ENCODE measurements around the gene PFN3. TPM values are rescaled to one million over a fixed set of nuclear protein-coding genes. Genes with fewer than 3 reads are reported as not detected.

PFN3 gene
- polyA plus RNA-seq, 1 of the 3 experiments (the other 2 are of a cell fraction): not detected

- H3K27ac ChIP-seq (ENCODE audit: low read depth in 2 of 2, low read length in 1 of 2): no peak overlapping the region
- no peaks in the 10 kb centered on the region for H3K36me3 ChIP-seq (replicated peaks in 1 of 2; ENCODE audit: control insufficient read depth in 1 of 2, insufficient read depth in 2 of 2, low read length in 1 of 2)
- no peaks in the 10 kb centered on the region for H3K9me2 ChIP-seq
- H3K4me1 ChIP-seq (ENCODE audit: control insufficient read depth in 1 of 2, insufficient read depth in 2 of 2, low read depth in 1 of 2, low read length in 1 of 2): peaks cover 0 to 7% of the 10 kb centered on the region in 2 experiments; a peak in 2 of 4 replicates
- H3K9me3 ChIP-seq: no peaks in the 10 kb centered on the region
- no peak for DNase-seq
- POLR2A ChIA-PET: no interaction called here
- no peaks in the 10 kb centered on the region for H3K79me2 ChIP-seq (ENCODE audit: insufficient read depth)
- no peaks in the 10 kb centered on the region for H4K20me1 ChIP-seq (ENCODE audit: insufficient read depth)
- H3K9ac ChIP-seq: no peak overlapping the region
- no peak overlapping the region for H3K4me3 ChIP-seq (ENCODE audit: low read depth in 2 of 2, low read length in 1 of 2)
- TF ChIP-seq USF1 (IDR thresholded peaks at IDR 0.05; ENCODE audit: borderline replicate concordance, low read depth): no peak
- no peak for TF ChIP-seq GABPA (IDR thresholded peaks at IDR 0.05; ENCODE audit: low read depth)
- no peak for TF ChIP-seq RCOR1 (IDR thresholded peaks at IDR 0.05; ENCODE audit: low read length)
- TF ChIP-seq SMC3 (IDR thresholded peaks at IDR 0.05; ENCODE audit: low read depth, low read length): no peak
- TF ChIP-seq MEF2A (IDR thresholded peaks at IDR 0.05; ENCODE audit: borderline replicate concordance, low read depth): no peak
- no peak for TF ChIP-seq CTCF (IDR thresholded peaks at IDR 0.05)
- no peak for TF ChIP-seq RFX5 (IDR thresholded peaks at IDR 0.05; ENCODE audit: low read length)
- no peak for TF ChIP-seq POLR2AphosphoS5 (IDR thresholded peaks at IDR 0.05; ENCODE audit: low read depth, low read length)
- TF ChIP-seq TAF1 (IDR thresholded peaks at IDR 0.05; ENCODE audit: borderline replicate concordance, low read depth, low read length): no peak
- no peak for TF ChIP-seq EZH2phosphoT487 (IDR thresholded peaks at IDR 0.05; ENCODE audit: borderline replicate concordance, low read depth)
- no peak for TF ChIP-seq RXRA (IDR thresholded peaks at IDR 0.05; ENCODE audit: borderline replicate concordance, low read depth)
- WGBS (ENCODE audit: low lambda C conversion rate): 90% methylated on average over 7 of the region's 8 CpGs
- no peak overlapping the region for H3K4me2 ChIP-seq
- CTCF ChIA-PET: interaction anchor here (0.9 to 8.3 kb wide), 10 partner anchors 9 to 123 kb away, joined by 3 to 58 read pairs (median 5); partner anchors contain the start of gene DBN1
- H2AFZ ChIP-seq (ENCODE audit: low read depth): no peak overlapping the region
- H3F3A ChIP-seq (replicated peaks; ENCODE audit: insufficient read depth): peaks cover 4% of the 10 kb centered on the region
- H3K27me3 ChIP-seq (ENCODE audit: insufficient read depth): no peaks in the 10 kb centered on the region
Observed at GRCh38 chr5:177377851-177378776, 22.3 kb downstream of the PFN3 start.

DNA sequence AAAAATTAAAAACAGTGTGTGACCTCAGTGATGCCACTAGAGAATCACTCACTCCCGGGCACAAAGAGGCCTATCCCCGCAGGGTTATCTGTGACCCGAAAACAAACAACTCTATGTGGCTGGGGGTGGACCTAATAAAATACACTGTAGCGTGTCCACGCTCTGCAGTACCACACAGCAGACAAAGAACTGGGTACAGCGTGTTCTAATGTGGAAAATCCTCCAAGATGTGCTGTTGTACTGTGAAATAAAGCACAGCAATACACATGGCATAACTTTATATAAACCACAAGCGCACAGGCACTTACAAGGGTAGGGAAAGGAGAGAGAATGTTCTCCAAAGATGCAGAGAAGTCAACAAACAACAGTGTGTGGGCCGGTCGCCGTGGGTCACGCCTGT lies 24.4 kb downstream of the PFN3 start:
- peaks cover 6 to 7% of the 10 kb centered on the region in 2 experiments; a peak in 2 of 4 replicates for H3K4me1 ChIP-seq (ENCODE audit: control insufficient read depth in 1 of 2, insufficient read depth in 2 of 2, low read depth in 1 of 2, low read length in 1 of 2)
- H3F3A ChIP-seq (replicated peaks; ENCODE audit: insufficient read depth): peaks cover 4% of the 10 kb centered on the region
- H2AFZ ChIP-seq (ENCODE audit: low read depth): no peak overlapping the region
- DNase-seq: no peak
- WGBS (ENCODE audit: low lambda C conversion rate): 92% methylated on average over 11 of the region's 11 CpGs
- H3K9me3 ChIP-seq: no peaks in the 10 kb centered on the region
- CTCF ChIA-PET: interaction anchor here (1.3 to 7.9 kb wide), 2 partner anchors 14 to 78 kb away, joined by 3 to 58 read pairs; no protein-coding TSS in a partner anchor
- no peak overlapping the region for H3K4me3 ChIP-seq (ENCODE audit: low read depth in 2 of 2, low read length in 1 of 2)
- no peak overlapping the region for H3K27ac ChIP-seq (ENCODE audit: low read depth in 2 of 2, low read length in 1 of 2)
- no peaks in the 10 kb centered on the region for H3K9me2 ChIP-seq
- no peak overlapping the region for H3K9ac ChIP-seq
- H4K20me1 ChIP-seq (ENCODE audit: insufficient read depth): no peaks in the 10 kb centered on the region
- H3K36me3 ChIP-seq (replicated peaks in 1 of 2; ENCODE audit: control insufficient read depth in 1 of 2, insufficient read depth in 2 of 2, low read length in 1 of 2): no peaks in the 10 kb centered on the region
- no peaks in the 10 kb centered on the region for H3K79me2 ChIP-seq (ENCODE audit: insufficient read depth)
- no peak overlapping the region for H3K4me2 ChIP-seq
- POLR2A ChIA-PET: no interaction called here
- H3K27me3 ChIP-seq (ENCODE audit: insufficient read depth): no peaks in the 10 kb centered on the region
- TF ChIP-seq SIN3A (IDR thresholded peaks at IDR 0.05; ENCODE audit: borderline replicate concordance, low read depth, low read length): no peak
- TF ChIP-seq GABPA (IDR thresholded peaks at IDR 0.05; ENCODE audit: low read depth): no peak
- TF ChIP-seq RXRA (IDR thresholded peaks at IDR 0.05; ENCODE audit: borderline replicate concordance, low read depth): no peak
- TF ChIP-seq POLR2AphosphoS5 (IDR thresholded peaks at IDR 0.05; ENCODE audit: low read depth, low read length): no peak
- TF ChIP-seq JUND (IDR thresholded peaks at IDR 0.05): no peak
- TF ChIP-seq NFIC (IDR thresholded peaks at IDR 0.05; ENCODE audit: borderline replicate concordance): no peak
- TF ChIP-seq TEAD4 (IDR thresholded peaks at IDR 0.05; ENCODE audit: borderline replicate concordance, insufficient read depth): no peak
- TF ChIP-seq ZBTB33 (IDR thresholded peaks at IDR 0.05; ENCODE audit: borderline replicate concordance, low read depth): no peak
- TF ChIP-seq, protein P1, sequence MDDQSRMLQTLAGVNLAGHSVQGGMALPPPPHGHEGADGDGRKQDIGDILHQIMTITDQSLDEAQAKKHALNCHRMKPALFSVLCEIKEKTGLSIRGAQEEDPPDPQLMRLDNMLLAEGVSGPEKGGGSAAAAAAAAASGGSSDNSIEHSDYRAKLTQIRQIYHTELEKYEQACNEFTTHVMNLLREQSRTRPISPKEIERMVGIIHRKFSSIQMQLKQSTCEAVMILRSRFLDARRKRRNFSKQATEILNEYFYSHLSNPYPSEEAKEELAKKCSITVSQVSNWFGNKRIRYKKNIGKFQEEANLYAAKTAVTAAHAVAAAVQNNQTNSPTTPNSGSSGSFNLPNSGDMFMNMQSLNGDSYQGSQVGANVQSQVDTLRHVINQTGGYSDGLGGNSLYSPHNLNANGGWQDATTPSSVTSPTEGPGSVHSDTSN (IDR thresholded peaks at IDR 0.05): no peak
- no peak for TF ChIP-seq CTCF (IDR thresholded peaks at IDR 0.05)
- TF ChIP-seq TCF12 (IDR thresholded peaks at IDR 0.05): no peak
